RPMI7951 (cell line): ENCODE measurements around the gene ADAMTS7. TPM values are rescaled to one million over a fixed set of nuclear protein-coding genes. Genes with fewer than 3 reads are reported as not detected.
"Not testable (repeated sequence)": the region's sequence is repeated elsewhere in the genome, so short reads cannot be mapped to it uniquely, and the experiment has no call there.

Source experiments
- DNase-seq: peaks from one replicate; pipeline ENCODE4 v3.0.0-alpha.2; 2012; ENCODE audit warnings: low read depth
- total RNA-seq: library from RNA; depleted of rRNA; stranded (reverse); fragments of >200 nt; shearing (Covaris generic); gene quantifications from 2 replicates; pipeline ENCODE4 v1.2.3, GENCODE V29; 2014; rRNA removed

Gene ADAMTS7
- 6.8 and 9.7 TPM in 2 replicates for total RNA-seq

GRCh38 chr15:78811124-78811824 is at the start of gene ADAMTS7:
ADAMTS7 (minus strand) TSS chr15:78811464; CDS start chr15:78811220, 244 bp downstream.
- peak; percentile 75 for DNase-seq

GRCh38 chr15:78859971-78860719 is 48.9 kb upstream of the ADAMTS7 start:
- peak; percentile 87 for DNase-seq

DNA sequence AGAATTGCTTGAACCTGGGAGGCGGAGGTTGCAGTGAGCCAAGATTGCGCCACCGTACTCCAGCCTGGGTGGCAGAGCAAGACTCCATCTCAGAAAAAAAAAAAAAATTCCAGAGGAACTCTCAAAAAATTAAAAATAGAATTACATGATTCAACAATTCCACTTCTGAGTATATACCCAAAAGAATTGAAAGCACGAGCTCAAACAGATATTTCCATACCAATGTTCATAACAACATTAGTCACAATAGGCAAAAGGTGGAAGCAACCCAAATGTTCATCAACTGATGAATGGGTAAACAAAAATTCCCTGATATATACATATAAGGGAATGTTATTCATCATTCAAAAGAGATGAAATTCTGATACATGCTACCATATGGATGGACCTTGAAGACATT is 44.5 kb upstream of the ADAMTS7 start:
- no peak for DNase-seq

GRCh38 chr15:78854833-78855372 is 43.6 kb upstream of the ADAMTS7 start:
- no peak for DNase-seq

- DNase-seq: no peak
These were observed 42.2 kb upstream of the ADAMTS7 start for GRCh38 chr15:78853500-78853899.

DNA sequence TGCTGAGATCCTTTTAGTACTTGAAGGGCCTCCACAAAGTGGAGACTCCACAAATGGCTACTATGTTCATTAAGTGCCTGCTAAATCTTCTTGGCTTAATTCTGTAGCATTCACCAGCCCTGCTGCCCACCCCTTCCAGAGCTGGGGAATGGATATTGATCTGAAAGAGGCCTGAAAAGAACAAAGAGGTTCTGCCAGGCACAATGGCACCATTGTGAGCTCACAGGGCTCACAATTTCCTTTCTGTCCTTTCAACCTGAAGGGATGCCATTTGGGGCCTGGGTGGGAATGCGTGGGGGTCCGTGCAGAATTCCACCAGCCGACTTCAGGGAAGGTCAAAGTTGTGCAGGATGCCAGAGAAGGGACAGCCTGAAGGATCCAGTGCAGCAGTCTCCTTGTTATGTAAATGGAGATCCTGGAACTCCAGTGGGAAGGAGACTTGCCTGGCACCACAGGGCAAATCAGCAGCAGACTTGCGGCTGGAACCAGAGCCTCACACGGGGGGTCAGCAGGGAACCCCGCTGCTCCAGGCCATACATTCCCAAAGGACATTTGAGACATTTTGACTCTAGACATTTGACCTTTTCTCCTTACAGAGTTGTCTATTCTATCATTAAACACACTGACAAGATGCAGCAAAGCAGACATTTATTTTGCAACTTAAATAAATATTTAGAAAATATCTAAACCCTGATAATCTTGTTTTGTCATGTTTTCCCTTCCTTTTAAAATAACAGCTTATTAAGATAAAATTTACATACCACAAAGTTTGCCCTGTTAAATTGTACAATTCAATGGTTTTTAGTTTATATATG is 39.9 kb upstream of the ADAMTS7 start:
- no peak for DNase-seq

- DNase-seq: no peak
These were observed 39.1 kb upstream of the ADAMTS7 start for GRCh38 chr15:78850352-78850751.

GRCh38 chr15:78847387-78847906 is 36.2 kb upstream of the ADAMTS7 start:
- DNase-seq: not testable (repeated sequence)

- not testable (repeated sequence) for DNase-seq
These were observed 35.6 kb upstream of the ADAMTS7 start for GRCh38 chr15:78846906-78847305.

DNA sequence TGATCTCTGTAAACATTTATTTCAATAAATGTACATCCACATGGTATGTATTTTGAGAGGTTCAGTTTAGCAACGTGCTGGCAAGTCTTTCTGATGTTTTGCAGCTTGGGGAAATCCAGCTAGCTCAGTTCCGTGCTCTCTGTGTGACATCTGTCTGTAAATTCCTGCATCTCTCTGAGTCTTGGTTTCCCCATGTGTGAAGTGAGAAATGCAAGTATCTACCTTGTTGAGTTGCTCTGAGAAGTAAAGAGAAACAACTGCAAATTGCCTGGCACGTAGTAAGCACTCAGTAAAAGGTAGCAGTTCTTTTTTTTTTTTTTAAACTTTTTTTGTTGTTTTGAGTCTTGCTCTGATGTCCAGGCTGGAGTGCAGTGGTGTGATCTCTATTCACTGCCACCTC is 31.3 kb upstream of the ADAMTS7 start:
- no peak for DNase-seq

DNA sequence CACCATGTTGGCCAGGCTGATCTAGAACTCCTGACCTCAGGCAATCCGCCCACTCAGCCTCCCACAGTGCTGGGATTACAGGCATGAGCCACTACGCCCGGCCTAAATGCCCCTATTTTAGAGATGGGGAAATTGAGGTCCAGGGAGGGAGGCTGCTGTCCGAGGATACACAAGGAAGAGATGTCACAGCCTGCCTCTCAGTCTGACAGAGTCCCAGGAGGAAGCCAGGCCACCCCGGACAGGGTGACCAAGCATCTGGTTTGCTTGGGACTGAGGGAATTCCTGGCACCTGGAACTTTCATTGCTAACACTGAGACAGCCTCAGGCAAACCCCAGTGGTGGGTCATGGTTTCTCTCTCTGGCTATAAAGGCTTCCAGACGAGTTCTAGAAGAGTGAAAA is 30.6 kb upstream of the ADAMTS7 start:
- no peak for DNase-seq

DNA sequence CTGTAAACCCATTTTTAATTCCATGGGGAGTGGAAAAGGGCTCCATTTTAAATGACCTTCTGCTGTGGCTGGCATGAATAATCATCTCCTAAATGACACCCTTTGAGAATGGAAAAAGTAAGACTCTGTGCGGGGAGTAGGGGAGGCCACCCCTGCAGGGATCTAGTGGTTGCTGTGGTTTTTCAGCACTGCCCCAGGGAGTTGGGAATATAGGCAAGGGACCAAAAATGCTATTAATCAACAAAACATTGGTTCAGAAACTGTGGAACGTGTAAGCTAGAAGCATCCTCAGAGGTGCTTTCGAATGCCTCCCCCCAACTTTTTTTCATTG is 30.1 kb upstream of the ADAMTS7 start:
- DNase-seq: peak; percentile 46

DNA sequence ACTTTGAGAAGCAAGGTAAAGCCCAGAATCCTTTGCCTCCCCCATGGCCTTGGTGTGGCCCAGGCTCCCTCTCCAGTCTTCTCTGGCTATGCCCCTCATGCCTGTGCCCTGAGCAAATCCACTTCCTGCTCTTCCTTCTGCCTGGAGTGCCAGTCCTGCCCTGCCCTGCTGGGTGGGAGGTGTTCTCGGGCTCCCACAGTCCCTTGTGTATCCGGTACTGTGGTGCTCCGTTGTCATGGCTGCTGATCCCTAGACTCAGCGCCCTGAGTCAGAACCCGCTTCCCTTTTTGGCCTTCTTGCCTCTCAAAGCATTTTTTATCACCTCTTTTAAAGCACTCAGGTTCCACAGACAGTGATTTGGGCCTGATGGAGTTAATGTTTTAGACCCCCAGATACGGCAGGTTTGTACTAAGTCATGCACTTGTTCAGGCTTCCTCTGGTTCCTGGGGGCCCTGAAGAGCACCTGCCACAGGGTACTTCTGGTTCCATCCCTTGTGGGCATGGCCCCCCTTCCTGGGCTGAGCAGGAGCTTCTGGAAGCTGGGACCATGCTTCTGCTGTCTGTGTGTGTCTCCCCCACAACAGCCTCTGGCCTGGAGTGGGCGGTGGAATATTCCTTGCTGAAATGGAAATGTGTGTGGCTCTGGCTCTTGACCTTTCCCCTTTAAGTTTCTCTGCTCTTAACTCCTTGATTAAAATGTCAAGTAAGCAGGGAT is 29.6 kb upstream of the ADAMTS7 start:
- DNase-seq: peak; percentile 62

DNA sequence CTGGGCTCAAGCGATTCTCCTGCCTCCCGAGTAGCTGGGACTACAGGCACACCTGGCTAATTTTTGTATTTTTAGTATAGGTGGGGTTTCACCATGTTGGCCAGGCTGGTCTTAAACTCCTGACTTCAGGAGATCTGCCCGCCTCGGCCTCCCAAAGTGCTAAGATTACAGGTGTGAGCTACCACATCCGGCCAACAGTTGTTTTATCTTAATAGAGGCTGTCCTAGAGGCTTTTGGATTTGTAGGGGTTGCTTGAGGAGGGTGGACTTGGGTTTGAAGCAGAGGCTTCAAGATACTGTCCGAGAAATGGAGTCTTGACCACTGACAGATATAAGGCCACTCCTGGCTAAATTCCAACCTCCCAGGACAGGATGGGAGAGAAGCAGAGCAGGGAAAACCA is 27.9 kb upstream of the ADAMTS7 start:
- DNase-seq: not testable (repeated sequence)

DNA sequence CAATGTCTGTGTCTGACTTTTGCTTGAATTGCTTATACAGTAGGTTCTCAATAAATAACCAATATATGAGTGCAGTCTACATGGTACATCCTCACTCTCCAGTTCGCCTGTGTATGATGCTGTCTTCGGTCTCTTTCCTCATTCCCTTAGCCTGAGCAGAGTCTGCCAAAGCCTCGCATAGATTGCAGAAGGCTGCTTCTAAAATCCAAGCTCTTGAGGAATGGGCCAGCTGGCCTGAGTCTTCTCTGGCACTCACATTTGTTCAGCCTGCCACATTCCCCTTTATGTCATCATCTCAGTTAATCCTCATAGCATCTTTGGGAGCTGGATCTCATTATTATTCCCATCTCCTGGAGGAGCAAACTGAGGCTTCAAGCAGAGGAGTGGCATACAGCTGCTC is 27.2 kb upstream of the ADAMTS7 start:
- DNase-seq: no peak

DNA sequence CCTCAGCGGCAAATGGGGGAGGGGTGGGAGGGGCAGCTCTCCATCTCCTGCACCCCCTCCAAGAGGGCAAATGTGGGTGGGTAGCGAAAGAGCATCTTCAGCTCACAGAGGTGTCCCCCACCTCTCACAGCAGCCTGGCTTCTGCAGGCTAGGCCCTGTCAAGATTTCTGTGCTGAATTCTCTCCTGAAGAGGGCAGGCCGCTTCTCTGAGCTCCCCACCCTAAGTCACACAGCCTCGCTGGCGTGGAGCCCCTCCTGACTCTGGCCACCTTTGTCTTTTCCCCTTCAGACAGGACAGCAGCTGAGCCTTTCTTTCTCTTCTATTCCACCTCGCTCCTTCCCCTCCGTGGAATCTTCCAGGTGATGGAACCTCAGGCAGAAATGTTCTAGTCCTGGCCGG is 26.3 kb upstream of the ADAMTS7 start:
- DNase-seq: no peak

- no peak for DNase-seq
These were observed 25.9 kb upstream of the ADAMTS7 start for GRCh38 chr15:78837131-78837530.

- no peak for DNase-seq
These were observed 25.1 kb upstream of the ADAMTS7 start for GRCh38 chr15:78836333-78836732.

DNA sequence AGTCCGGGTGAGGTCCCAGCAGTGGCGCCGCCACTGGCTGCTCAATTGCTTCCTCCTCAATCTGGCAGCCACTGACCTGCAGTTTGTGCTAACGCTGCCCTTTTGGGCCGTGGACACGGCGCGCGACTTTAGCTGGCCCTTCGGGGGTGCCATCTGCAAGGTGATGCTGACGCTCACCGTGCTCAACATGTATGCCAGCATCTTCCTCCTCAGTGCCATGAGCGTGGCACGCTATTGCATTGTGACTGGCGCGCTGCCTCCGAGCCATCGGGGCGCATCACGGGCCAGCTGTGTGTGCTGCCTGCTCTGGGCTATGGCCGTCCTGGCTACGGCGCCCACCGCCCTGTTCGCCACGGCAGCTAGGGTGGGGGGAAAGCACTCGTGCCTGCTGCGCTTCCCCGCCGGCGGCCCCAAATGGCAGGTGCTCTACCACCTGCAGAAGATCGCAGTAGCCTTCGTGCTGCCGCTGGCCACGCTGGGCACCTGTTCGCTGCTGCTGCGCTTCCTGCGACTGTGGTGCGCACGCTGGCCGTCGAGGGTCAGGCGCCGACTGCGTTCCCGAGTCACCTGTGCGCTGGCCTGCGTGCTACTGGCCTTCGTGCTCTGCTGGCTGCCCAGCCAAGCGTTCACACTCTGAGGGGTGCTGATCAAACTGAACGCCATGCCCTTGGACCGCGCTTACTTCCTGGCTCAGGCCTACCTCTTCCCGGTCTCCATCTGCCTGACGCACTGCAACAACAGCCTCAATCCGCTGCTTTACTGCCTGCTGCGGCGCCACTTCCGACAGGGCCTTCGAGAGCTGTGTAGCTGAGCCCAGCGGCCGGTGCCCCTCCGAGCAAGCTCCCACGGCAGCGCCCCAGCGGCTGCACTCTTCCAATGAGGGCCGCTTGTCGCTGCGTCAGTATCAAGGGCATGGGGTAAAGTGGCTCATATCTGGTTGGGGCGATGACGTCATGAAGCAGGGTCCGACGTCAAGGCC is 20.3 kb upstream of the ADAMTS7 start:
- DNase-seq: no peak
